ENCODE results near the gene PMPCA.

DNA sequence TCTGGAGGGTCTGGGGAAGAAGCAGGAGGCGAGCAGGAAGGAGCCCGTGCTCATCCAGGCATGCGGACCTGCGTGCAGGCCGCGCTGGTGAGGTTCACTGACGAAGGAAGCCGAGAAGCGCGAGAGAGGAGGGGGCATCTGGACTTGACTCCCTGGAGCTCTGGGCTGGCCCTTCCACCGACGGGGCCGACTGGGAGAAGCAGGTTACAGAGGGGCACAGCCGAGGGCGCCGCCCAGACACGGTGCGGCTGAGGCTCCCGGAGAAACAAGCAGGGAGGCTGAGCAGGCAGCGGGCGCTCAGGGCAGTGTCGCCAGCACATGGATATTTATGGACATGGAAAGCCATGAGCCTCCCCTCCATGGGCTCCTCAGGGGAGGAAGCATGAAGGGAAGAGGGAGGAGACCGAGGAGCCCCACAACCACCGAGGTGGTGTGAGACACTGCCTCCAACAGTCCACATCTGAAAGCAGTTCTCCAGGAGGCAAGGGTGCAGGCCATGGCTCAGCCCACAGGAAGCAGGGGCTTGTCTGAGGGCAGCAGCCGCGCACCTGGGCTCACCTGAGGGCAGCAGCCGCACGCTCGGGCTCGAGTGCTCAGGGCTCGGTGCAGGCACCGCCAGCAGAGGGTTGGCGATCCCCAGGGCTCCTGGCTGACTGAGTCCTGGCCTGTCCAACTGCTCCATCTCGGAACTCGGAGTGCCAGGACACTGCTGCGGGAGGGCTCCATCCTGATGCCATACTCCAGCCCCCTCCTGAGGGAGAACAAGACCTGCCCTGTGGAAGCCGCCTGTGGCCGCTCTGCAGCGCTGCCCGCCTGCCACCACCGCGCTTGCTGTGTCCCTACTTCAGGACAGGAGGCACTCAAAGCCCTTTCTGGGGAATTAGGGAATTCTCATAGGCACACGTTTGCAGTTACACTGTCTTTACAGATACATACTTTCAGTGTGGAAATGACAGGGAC, 44.9 kb downstream of the PMPCA start:
- TF ChIP-seq POLR2AphosphoS5 (IDR thresholded peaks at IDR 0.05; ENCODE audit: low read depth, low read length): no peak
- TF ChIP-seq, protein P1, sequence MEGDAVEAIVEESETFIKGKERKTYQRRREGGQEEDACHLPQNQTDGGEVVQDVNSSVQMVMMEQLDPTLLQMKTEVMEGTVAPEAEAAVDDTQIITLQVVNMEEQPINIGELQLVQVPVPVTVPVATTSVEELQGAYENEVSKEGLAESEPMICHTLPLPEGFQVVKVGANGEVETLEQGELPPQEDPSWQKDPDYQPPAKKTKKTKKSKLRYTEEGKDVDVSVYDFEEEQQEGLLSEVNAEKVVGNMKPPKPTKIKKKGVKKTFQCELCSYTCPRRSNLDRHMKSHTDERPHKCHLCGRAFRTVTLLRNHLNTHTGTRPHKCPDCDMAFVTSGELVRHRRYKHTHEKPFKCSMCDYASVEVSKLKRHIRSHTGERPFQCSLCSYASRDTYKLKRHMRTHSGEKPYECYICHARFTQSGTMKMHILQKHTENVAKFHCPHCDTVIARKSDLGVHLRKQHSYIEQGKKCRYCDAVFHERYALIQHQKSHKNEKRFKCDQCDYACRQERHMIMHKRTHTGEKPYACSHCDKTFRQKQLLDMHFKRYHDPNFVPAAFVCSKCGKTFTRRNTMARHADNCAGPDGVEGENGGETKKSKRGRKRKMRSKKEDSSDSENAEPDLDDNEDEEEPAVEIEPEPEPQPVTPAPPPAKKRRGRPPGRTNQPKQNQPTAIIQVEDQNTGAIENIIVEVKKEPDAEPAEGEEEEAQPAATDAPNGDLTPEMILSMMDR (IDR thresholded peaks at IDR 0.05 in 2 of 3, conservative IDR thresholded peaks at IDR 0.05 in 1 of 3; ENCODE audit: borderline replicate concordance in 1 of 3, insufficient read depth in 1 of 3, low read depth in 2 of 3, low read length in 2 of 3): no peak
- no peak for TF ChIP-seq POLR2A (IDR thresholded peaks at IDR 0.05; ENCODE audit: borderline replicate concordance, extremely low read depth, insufficient read depth, insufficient read length)
- no peak for TF ChIP-seq EZH2 (IDR thresholded peaks at IDR 0.05)
- TF ChIP-seq CEBPB (IDR thresholded peaks at IDR 0.05; ENCODE audit: low read depth): no peak
- TF ChIP-seq, protein P2, sequence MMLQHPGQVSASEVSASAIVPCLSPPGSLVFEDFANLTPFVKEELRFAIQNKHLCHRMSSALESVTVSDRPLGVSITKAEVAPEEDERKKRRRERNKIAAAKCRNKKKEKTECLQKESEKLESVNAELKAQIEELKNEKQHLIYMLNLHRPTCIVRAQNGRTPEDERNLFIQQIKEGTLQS (IDR thresholded peaks at IDR 0.05): no peak
- no peak for TF ChIP-seq EZH2phosphoT487 (IDR thresholded peaks at IDR 0.05; ENCODE audit: borderline replicate concordance)
- no peak for TF ChIP-seq ZFX (IDR thresholded peaks at IDR 0.05)
- TF ChIP-seq SRF (IDR thresholded peaks at IDR 0.05; ENCODE audit: low read depth): no peak
- TF ChIP-seq, protein P3, sequence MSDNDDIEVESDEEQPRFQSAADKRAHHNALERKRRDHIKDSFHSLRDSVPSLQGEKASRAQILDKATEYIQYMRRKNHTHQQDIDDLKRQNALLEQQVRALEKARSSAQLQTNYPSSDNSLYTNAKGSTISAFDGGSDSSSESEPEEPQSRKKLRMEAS (IDR thresholded peaks at IDR 0.05): no peak
- TF ChIP-seq JUND (IDR thresholded peaks at IDR 0.05): no peak
- TF ChIP-seq, protein P4, sequence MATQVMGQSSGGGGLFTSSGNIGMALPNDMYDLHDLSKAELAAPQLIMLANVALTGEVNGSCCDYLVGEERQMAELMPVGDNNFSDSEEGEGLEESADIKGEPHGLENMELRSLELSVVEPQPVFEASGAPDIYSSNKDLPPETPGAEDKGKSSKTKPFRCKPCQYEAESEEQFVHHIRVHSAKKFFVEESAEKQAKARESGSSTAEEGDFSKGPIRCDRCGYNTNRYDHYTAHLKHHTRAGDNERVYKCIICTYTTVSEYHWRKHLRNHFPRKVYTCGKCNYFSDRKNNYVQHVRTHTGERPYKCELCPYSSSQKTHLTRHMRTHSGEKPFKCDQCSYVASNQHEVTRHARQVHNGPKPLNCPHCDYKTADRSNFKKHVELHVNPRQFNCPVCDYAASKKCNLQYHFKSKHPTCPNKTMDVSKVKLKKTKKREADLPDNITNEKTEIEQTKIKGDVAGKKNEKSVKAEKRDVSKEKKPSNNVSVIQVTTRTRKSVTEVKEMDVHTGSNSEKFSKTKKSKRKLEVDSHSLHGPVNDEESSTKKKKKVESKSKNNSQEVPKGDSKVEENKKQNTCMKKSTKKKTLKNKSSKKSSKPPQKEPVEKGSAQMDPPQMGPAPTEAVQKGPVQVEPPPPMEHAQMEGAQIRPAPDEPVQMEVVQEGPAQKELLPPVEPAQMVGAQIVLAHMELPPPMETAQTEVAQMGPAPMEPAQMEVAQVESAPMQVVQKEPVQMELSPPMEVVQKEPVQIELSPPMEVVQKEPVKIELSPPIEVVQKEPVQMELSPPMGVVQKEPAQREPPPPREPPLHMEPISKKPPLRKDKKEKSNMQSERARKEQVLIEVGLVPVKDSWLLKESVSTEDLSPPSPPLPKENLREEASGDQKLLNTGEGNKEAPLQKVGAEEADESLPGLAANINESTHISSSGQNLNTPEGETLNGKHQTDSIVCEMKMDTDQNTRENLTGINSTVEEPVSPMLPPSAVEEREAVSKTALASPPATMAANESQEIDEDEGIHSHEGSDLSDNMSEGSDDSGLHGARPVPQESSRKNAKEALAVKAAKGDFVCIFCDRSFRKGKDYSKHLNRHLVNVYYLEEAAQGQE (IDR thresholded peaks at IDR 0.05; ENCODE audit: low read depth): no peak
- TF ChIP-seq ZNF274 (IDR thresholded peaks at IDR 0.05; ENCODE audit: low read depth, low read length): no peak
- no peak for TF ChIP-seq SP1 (IDR thresholded peaks at IDR 0.05; ENCODE audit: low read depth)
